Measurements from ENCODE around the gene CSNK2A2. TPM values are rescaled to one million over a fixed set of nuclear protein-coding genes. Genes with fewer than 3 reads are reported as not detected.

Gene CSNK2A2
- total RNA-seq, 2 donors from 2014 or later: 27.8 to 65.0 TPM

GRCh38 chr16:58235663-58236062, 37.8 kb upstream of the CSNK2A2 start:
- H3K9me3 ChIP-seq: no peaks in the 10 kb centered on the region
- no peak overlapping the region for H3K4me3 ChIP-seq
- H3K4me1 ChIP-seq (replicated peaks): no peaks in the 10 kb centered on the region
- no peak overlapping the region for H3K27ac ChIP-seq
- intact Hi-C loops (cut with DNase I): no loop called here
- no peak for DNase-seq (ENCODE audit: low spot score)
- H3K27me3 ChIP-seq (replicated peaks; ENCODE audit: insufficient read depth): no peaks in the 10 kb centered on the region
- 34% methylated on average over 3 of the region's 3 CpGs for WGBS
- H3K36me3 ChIP-seq: no peaks in the 10 kb centered on the region
- no peak for TF ChIP-seq CTCF (IDR thresholded peaks at IDR 0.05)
- no peak for TF ChIP-seq POLR2AphosphoS5 (IDR thresholded peaks at IDR 0.05)
- TF ChIP-seq POLR2A (IDR thresholded peaks at IDR 0.05): no peak

- TF ChIP-seq CTCF (IDR thresholded peaks at IDR 0.05) (no peak), POLR2AphosphoS5 (IDR thresholded peaks at IDR 0.05) (no peak), POLR2A (IDR thresholded peaks at IDR 0.05) (no peak)
- DNase-seq (ENCODE audit: low spot score): no peak
- intact Hi-C loops (cut with DNase I): no loop called here
- no peaks in the 10 kb centered on the region for H3K4me1 ChIP-seq (replicated peaks)
- H3K4me3 ChIP-seq: no peak overlapping the region
- WGBS: 67% methylated on average over 10 of the region's 10 CpGs
- H3K9me3 ChIP-seq: no peaks in the 10 kb centered on the region
- H3K27me3 ChIP-seq (replicated peaks; ENCODE audit: insufficient read depth): no peaks in the 10 kb centered on the region
- H3K27ac ChIP-seq: no peak overlapping the region
- no peaks in the 10 kb centered on the region for H3K36me3 ChIP-seq
Observed at GRCh38 chr16:58234831-58235595, 37.1 kb upstream of the CSNK2A2 start.

GRCh38 chr16:58230259-58230658, 32.4 kb upstream of the CSNK2A2 start:
- no peak for TF ChIP-seq POLR2A (IDR thresholded peaks at IDR 0.05)
- TF ChIP-seq CTCF (IDR thresholded peaks at IDR 0.05): no peak
- TF ChIP-seq POLR2AphosphoS5 (IDR thresholded peaks at IDR 0.05): no peak
- no peak for DNase-seq (ENCODE audit: low spot score)
- H3K36me3 ChIP-seq: no peaks in the 10 kb centered on the region
- 79% methylated on average over 8 of the region's 8 CpGs for WGBS
- intact Hi-C loops (cut with DNase I): no loop called here
- no peak overlapping the region for H3K27ac ChIP-seq
- no peaks in the 10 kb centered on the region for H3K27me3 ChIP-seq (replicated peaks; ENCODE audit: insufficient read depth)
- H3K9me3 ChIP-seq: no peaks in the 10 kb centered on the region
- no peak overlapping the region for H3K4me3 ChIP-seq
- H3K4me1 ChIP-seq (replicated peaks): no peaks in the 10 kb centered on the region

GRCh38 chr16:58226790-58227189, 28.9 kb upstream of the CSNK2A2 start:
- H3K36me3 ChIP-seq: no peaks in the 10 kb centered on the region
- no peak for DNase-seq (ENCODE audit: low spot score)
- H3K27me3 ChIP-seq (replicated peaks; ENCODE audit: insufficient read depth): no peaks in the 10 kb centered on the region
- no peak overlapping the region for H3K27ac ChIP-seq
- H3K9me3 ChIP-seq: no peaks in the 10 kb centered on the region
- 92% methylated on average over 3 of the region's 3 CpGs for WGBS
- TF ChIP-seq POLR2A (IDR thresholded peaks at IDR 0.05) (no peak), POLR2AphosphoS5 (IDR thresholded peaks at IDR 0.05) (no peak), CTCF (IDR thresholded peaks at IDR 0.05) (no peak)
- H3K4me3 ChIP-seq: no peak overlapping the region
- H3K4me1 ChIP-seq (replicated peaks): no peaks in the 10 kb centered on the region
- intact Hi-C loops (cut with DNase I): no loop called here

GRCh38 chr16:58225965-58226602, 28.2 kb upstream of the CSNK2A2 start:
- Histone ChIP-seq H3K4me3 (no peak overlapping the region), H3K27me3 (replicated peaks; ENCODE audit: insufficient read depth) (no peaks in the 10 kb centered on the region), H3K36me3 (no peaks in the 10 kb centered on the region), H3K4me1 (replicated peaks) (no peaks in the 10 kb centered on the region), H3K27ac (no peak overlapping the region), H3K9me3 (no peaks in the 10 kb centered on the region)
- intact Hi-C loops (cut with DNase I): no loop called here
- no peak for TF ChIP-seq CTCF (IDR thresholded peaks at IDR 0.05)
- no peak for TF ChIP-seq POLR2AphosphoS5 (IDR thresholded peaks at IDR 0.05)
- TF ChIP-seq POLR2A (IDR thresholded peaks at IDR 0.05): no peak
- WGBS: 88% methylated on average over 8 of the region's 8 CpGs
- DNase-seq (ENCODE audit: low spot score): no peak

Data from prostate gland (tissue), 2 donors.